Stomach (tissue), 9 donors: ENCODE data around the gene OBSL1. TPM values are rescaled to one million over a fixed set of nuclear protein-coding genes. Genes with fewer than 3 reads are reported as not detected.
A peak's percentile ranks its signal among the peaks of the same experiment; 100 is the strongest.

Experiments used
- DNase-seq, 2 donors: peaks; one replicate each; pipeline versions ENCODE4 v3.0.0 to v3.0.0-alpha.2; 2013 to 2019
- H3K27ac ChIP-seq, 5 donors: fragments of 200-600 bp in 4 of 5; sonication (generic) in 4 of 5; one replicate each; pipeline ENCODE4 v1.5.1; 2013 to 2019; ENCODE audit warnings: mild to moderate bottlenecking in 1 of 5, moderate library complexity in 1 of 5
- H3K27me3 ChIP-seq, 3 donors: fragments of 200-600 bp; sonication (generic); one replicate each; pipeline ENCODE4 v1.5.1; 2017 to 2019; ENCODE audit warnings: mixed run types in 1 of 3
- H3K36me3 ChIP-seq, 4 donors: fragments of 200-600 bp; sonication (generic); 1 replicate in 3 of 4; 2 replicates in 1 of 4; pipeline ENCODE4 v1.5.1; 2016 to 2019
- H3K4me1 ChIP-seq, 4 donors: fragments of 200-600 bp; sonication (generic); one replicate each; pipeline ENCODE4 v1.5.1; 2016 to 2019
- H3K4me3 ChIP-seq, 4 donors: fragments of 200-600 bp; sonication (generic) in 3 of 4; one replicate each; pipeline ENCODE4 v1.5.1; 2016 to 2019; ENCODE audit warnings: mild to moderate bottlenecking in 1 of 4
- H3K9me3 ChIP-seq, 4 donors: fragments of 200-600 bp; sonication (generic); one replicate each; pipeline ENCODE4 v1.5.1; 2016 to 2019
- EP300 ChIP-seq: sonication (generic); formaldehyde crosslinking; IDR thresholded peaks from one replicate; pipeline ENCODE4 v1.6.1; 2017; ENCODE audit warnings: antibody characterized with exemption
- POLR2A ChIP-seq, 4 donors: fragments of 450-650 bp; IDR thresholded peaks; one replicate each; pipeline ENCODE4 v1.6.1; 2016; ENCODE audit warnings: antibody characterized with exemption in 4 of 4, control low read depth in 2 of 4, mild to moderate bottlenecking in 1 of 4, moderate library complexity in 1 of 4
- POLR2AphosphoS5 ChIP-seq, 3 donors: sonication (generic); formaldehyde crosslinking; IDR thresholded peaks; one replicate each; pipeline ENCODE4 v1.6.1; 2016; ENCODE audit warnings: antibody characterized with exemption in 3 of 3
- WGBS, 5 donors: extraction: QIAGEN DNeasy Blood & Tissue Kit in 3 of 5; methylation state at CpG; one replicate each; pipeline versions ENCODE4 v1.1.5 to v1.1.7; 2013 to 2018; 5-methylcytosine and 5-hydroxymethylcytosine counted together
- intact Hi-C: fragments of 100-400 bp; cut with DNase I; formaldehyde crosslinking; loops from one replicate; pipeline ENCODE4 v1.15.1; 2023; ENCODE audit warnings: low total_unique reads
- polyA plus RNA-seq, 3 donors: library from polyadenylated mRNA; stranded (reverse); fragments of 200-250 nt; gene quantifications; one replicate each; pipeline ENCODE4 v1.2.3, GENCODE V29; 2013
- total RNA-seq, 5 donors: library from RNA; depleted of rRNA; stranded (reverse); fragments of >200 nt; gene quantifications; one replicate each; pipeline versions ENCODE4 v1.1.0 to v1.2.3, GENCODE V29; 2014 to 2016
- TF ChIP-seq, protein P1 (sequence below), 7 experiments: fragments of 450-650 bp in 4 of 7; fragments of 200-600 bp in 3 of 7; sonication (generic) in 3 of 7; IDR thresholded peaks; one replicate each; pipeline ENCODE4 v1.5.1; 2016 to 2019; ENCODE audit warnings: antibody characterized with exemption in 7 of 7, control low read depth in 2 of 7, mild to moderate bottlenecking in 1 of 7
- donor health status: healthy with polysubstance abuse.
- donor health status: Bipolar disorder and iron deficiency.
- donor health status: healthy.

The OBSL1 gene
- total and polyA plus RNA-seq, 8 donors: 19.8 to 62.1 (median 41.5) TPM

DNA sequence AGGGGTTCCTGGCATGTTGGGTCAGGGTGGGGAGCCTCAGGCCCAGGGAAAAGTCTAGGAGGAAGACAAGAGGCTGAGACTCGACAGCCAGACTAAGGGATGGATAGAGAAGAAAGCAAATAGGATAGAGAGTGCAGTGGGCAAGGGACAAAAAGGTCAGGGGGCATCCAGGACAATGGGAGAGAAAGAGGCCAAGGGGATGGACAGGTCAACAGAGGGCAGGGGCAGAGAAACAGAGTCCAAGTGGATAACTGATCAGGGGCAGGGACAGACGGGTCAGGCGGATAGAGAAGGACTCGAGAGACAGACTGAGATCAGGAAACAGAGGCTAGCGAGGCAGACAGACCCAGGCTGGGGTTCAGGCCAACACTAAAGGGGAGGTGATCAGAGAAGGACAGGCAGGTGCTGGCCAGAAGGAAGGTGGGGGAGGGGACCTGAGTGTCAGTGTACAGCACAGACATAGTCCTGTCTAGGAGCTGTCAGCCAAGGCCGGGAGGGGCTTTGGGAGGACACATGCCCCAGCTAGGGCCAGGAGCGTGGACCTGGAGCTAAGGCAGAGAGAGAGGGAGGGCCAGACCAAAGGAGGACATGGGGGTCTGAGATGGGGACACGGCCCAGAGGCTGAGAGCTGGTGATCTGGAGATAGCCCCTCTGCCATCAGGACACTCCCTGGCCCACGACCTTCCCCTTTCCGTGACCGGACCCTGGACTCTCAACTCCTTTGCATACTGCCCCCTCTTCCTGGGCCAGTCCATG is 44.8 kb downstream of the OBSL1 start:
- Histone ChIP-seq H3K4me1 (peaks cover 14 to 39% (median 29%) of the 10 kb centered on the region in 4 donors), H3K9me3 (no peaks in the 10 kb centered on the region), H3K27me3 (peaks cover 0 to 98% (median 71%) of the 10 kb centered on the region in 3 donors), H3K27ac (no peak overlapping the region), H3K36me3 (no peaks in the 10 kb centered on the region), H3K4me3 (no peak overlapping the region)
- intact Hi-C loops: loop anchor here (5.0 kb wide), 1 partner anchor 49 kb away; no protein-coding TSS in a partner anchor
- DNase-seq: no peak
- 40 to 57% (median 55%) methylated on average over 9 to 11 of the region's 11 CpGs for WGBS, 5 donors
- TF ChIP-seq, protein P1, sequence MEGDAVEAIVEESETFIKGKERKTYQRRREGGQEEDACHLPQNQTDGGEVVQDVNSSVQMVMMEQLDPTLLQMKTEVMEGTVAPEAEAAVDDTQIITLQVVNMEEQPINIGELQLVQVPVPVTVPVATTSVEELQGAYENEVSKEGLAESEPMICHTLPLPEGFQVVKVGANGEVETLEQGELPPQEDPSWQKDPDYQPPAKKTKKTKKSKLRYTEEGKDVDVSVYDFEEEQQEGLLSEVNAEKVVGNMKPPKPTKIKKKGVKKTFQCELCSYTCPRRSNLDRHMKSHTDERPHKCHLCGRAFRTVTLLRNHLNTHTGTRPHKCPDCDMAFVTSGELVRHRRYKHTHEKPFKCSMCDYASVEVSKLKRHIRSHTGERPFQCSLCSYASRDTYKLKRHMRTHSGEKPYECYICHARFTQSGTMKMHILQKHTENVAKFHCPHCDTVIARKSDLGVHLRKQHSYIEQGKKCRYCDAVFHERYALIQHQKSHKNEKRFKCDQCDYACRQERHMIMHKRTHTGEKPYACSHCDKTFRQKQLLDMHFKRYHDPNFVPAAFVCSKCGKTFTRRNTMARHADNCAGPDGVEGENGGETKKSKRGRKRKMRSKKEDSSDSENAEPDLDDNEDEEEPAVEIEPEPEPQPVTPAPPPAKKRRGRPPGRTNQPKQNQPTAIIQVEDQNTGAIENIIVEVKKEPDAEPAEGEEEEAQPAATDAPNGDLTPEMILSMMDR (IDR thresholded peaks at IDR 0.05): no peak
- no peak for TF ChIP-seq POLR2A (IDR thresholded peaks at IDR 0.05)
- TF ChIP-seq EP300: no peak
- TF ChIP-seq POLR2AphosphoS5 (IDR thresholded peaks at IDR 0.05): no peak

DNA sequence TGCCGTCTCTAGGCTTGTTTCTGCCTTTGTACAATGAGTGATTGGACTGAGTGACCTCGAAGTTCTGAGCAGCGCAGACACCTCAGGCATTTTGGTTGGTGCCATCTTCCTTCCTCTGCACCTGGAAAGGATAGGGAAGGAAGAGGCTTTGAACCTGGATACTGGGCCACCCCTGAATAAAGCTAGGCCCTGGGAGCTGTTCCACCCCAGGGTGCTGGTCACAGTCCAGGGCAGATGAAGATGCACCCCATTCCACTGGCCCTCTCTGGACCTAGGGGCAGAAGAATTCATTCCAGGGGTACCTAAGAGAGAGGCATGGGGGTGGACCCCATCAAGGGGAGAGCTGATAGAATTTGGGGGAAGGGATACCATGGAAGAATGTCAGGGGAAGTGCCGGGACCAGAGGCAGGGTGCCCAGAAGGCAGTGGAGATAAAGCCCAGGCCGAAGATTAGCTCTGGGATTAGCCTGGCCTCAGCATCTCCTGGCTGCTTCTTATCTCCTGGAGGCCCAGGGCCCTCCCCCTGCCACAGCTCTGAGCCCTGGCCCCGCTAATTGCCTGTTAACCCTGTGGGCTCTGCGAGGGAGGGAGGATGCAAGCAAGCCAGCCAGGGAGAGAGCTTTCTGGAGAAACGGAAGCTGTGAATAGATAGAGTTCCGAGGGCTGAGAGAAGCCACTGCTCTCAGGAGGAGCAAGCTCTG is 45.7 kb downstream of the OBSL1 start:
- peak in 1 of 2 donors; percentile 69 for DNase-seq
- Histone ChIP-seq H3K9me3 (no peaks in the 10 kb centered on the region), H3K27ac (no peak overlapping the region), H3K4me3 (no peak overlapping the region), H3K4me1 (peaks cover 14 to 42% (median 35%) of the 10 kb centered on the region in 4 donors), H3K36me3 (no peaks in the 10 kb centered on the region), H3K27me3 (peaks cover 0 to 100% (median 76%) of the 10 kb centered on the region in 3 donors)
- 38 to 43% (median 39%) methylated on average over 9 of the region's 9 CpGs for WGBS, 5 donors
- intact Hi-C loops: loop anchor here (5.0 kb wide), 1 partner anchor 48 kb away; no protein-coding TSS in a partner anchor
- TF ChIP-seq POLR2AphosphoS5 (IDR thresholded peaks at IDR 0.05) (no peak), POLR2A (IDR thresholded peaks at IDR 0.05) (no peak), EP300 (no peak)
- TF ChIP-seq, protein P1 (IDR thresholded peaks at IDR 0.05): no peak

DNA sequence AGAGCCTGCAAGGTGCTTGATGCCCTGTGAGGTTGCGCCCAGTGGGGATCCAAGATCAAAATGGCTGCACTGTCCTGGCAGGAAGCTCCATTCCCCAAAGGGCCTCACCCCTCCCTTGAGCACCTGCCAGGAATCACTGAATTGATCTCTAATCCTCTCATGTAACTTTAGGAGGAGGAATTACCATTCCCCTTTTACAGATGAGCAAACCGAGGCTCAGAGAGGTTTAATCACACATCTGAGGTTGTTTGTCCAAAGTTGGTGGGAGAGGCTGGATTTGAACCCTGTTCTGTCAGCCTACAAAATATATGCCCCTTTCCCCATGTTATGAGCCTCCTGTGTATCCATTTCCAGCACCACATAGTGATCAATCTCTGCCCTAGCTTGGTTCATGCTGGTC is 46.5 kb downstream of the OBSL1 start:
- no peak for DNase-seq
- Histone ChIP-seq H3K4me3 (no peak overlapping the region), H3K36me3 (no peaks in the 10 kb centered on the region), H3K27me3 (peaks cover 0 to 100% (median 82%) of the 10 kb centered on the region in 3 donors), H3K9me3 (no peaks in the 10 kb centered on the region), H3K27ac (no peak overlapping the region), H3K4me1 (peaks cover 14 to 34% (median 30%) of the 10 kb centered on the region in 4 donors)
- 83 to 94% (median 89%) methylated on average over 1 to 2 of the region's 2 CpGs for WGBS, 5 donors
- intact Hi-C loops: loop anchor here (5.0 kb wide), 1 partner anchor 48 kb away; no protein-coding TSS in a partner anchor
- TF ChIP-seq, protein P1 (IDR thresholded peaks at IDR 0.05): no peak
- no peak for TF ChIP-seq POLR2A (IDR thresholded peaks at IDR 0.05)
- no peak for TF ChIP-seq EP300
- TF ChIP-seq POLR2AphosphoS5 (IDR thresholded peaks at IDR 0.05): no peak

DNA sequence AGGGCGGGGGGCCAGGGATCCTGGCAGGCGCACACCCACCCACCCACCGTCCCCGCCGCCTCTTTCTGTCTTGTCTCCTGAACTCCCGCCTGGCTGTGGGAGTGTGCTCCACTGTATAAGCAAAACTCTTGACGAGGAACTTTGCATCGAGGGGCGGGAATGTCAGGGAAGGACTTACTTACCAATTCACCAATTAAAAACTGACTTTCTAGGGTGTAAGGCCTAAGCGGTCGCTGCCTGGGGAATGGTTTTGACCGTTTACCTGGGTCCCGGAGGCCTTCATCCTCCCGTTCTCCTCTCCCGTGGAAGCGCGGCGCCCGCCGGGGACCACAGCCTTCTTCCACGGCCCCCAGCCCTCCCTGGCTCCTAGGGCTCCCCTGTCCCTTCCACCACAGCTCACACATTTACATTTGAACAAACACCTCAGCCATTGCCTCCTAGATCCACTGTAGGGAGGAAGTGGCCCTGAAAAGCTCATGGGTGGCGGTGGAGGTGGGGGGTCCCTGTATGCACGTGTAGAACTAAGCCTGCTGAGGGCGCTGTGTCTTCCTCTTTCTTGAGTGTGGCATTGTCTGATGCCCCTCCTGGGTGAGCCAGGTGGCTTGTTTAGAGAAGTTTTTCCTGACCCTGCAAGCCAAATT is 48.2 kb downstream of the OBSL1 start:
- peak overlapping the region in 2 of 5 donors; percentile 58 to 69 for H3K27ac ChIP-seq
- no peaks in the 10 kb centered on the region for H3K36me3 ChIP-seq
- DNase-seq: no peak
- H3K4me3 ChIP-seq: peak overlapping the region; percentile 27 to 39 (median 34)
- TF ChIP-seq, protein P1 (IDR thresholded peaks at IDR 0.05): no peak
- no peak for TF ChIP-seq POLR2AphosphoS5 (IDR thresholded peaks at IDR 0.05)
- no peak for TF ChIP-seq EP300
- TF ChIP-seq POLR2A (IDR thresholded peaks at IDR 0.05): no peak
- peaks cover 0 to 94% (median 73%) of the 10 kb centered on the region in 3 donors for H3K27me3 ChIP-seq
- intact Hi-C loops: no loop called here
- WGBS, 5 donors: 19 to 23% (median 21%) methylated on average over 17 to 24 of the region's 24 CpGs
- H3K4me1 ChIP-seq: peaks cover 14 to 32% (median 28%) of the 10 kb centered on the region in 4 donors
- H3K9me3 ChIP-seq: no peaks in the 10 kb centered on the region
